Measurements from ENCODE around the gene CPVL. TPM values are rescaled to one million over a fixed set of nuclear protein-coding genes. Genes with fewer than 3 reads are reported as not detected.

The CPVL gene
- polyA plus RNA-seq, 2 of the 4 experiments (the other 2 are of a cell fraction) = 0.05 TPM; not detected in 1

DNA sequence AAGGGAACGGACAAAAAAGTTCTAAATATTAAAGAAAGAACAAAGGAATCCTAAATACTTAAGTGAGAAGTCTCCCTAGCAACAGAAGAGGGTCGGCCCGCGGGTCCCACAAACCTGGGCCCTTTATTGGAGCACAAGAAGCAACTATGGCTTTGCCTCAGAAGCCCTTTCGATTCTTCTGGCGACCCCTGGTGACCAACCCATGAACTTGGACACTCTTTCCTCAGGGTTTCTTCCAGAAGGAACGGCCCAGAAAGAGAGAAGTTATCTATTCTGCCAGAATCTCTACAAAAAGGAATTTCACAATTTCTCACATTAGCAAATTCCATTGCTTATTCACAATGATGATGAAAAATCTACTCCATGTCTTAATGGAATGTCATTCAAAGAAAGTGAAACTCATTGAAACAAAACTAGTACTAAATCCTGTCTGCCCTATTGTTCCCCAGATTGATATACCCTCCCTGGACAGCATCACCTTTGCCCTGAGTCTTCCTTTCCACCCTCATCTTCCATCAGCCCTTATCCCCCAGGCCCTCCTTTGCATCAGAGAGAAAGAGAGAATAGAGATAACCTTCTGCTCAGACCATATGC lies 43.7 kb downstream of the CPVL start:
- no peaks in the 10 kb centered on the region for H3K4me1 ChIP-seq
- CTCF ChIA-PET = interaction anchor here (1.2 to 22.6 kb wide), 6 partner anchors 11 to 306 kb away, joined by 3 to 393 read pairs (median 6); no protein-coding TSS in a partner anchor
- no peak overlapping the region for H3K4me3 ChIP-seq
- DNase-seq (ENCODE audit: low read depth in 1 of 2, low spot score in 1 of 2) (peak; percentile 13 to 49), FAIRE-seq (no peak), ATAC-seq (peak in 1 of 2 experiments; percentile 77; a peak in 3 of 6 replicates)
- no peak overlapping the region for H3K27ac ChIP-seq
- H3K9me3 ChIP-seq = no peaks in the 10 kb centered on the region
- POLR2A ChIA-PET = no interaction called here
- H3K4me2 ChIP-seq = no peak overlapping the region
- TF ChIP-seq CBX8 (IDR thresholded peaks at IDR 0.05) (no peak), ZFP36 (IDR thresholded peaks at IDR 0.05; ENCODE audit: borderline replicate concordance, partially characterized antibody) (no peak), FOSB (CRISPR knock-in tag; IDR thresholded peaks at IDR 0.05) (no peak), POLR2A (IDR thresholded peaks at IDR 0.05; ENCODE audit: low read length) (no peak), RAD21 (conservative IDR thresholded peaks at IDR 0.05 in 1 of 2, IDR thresholded peaks at IDR 0.05 in 1 of 2) (peak; percentile 41; a peak in 4 of 5 replicates), MAZ (IDR thresholded peaks at IDR 0.05; ENCODE audit: borderline replicate concordance, low read depth, low read length) (no peak), SMC3 (IDR thresholded peaks at IDR 0.05) (peak; percentile 75)
- TF ChIP-seq, protein P1, sequence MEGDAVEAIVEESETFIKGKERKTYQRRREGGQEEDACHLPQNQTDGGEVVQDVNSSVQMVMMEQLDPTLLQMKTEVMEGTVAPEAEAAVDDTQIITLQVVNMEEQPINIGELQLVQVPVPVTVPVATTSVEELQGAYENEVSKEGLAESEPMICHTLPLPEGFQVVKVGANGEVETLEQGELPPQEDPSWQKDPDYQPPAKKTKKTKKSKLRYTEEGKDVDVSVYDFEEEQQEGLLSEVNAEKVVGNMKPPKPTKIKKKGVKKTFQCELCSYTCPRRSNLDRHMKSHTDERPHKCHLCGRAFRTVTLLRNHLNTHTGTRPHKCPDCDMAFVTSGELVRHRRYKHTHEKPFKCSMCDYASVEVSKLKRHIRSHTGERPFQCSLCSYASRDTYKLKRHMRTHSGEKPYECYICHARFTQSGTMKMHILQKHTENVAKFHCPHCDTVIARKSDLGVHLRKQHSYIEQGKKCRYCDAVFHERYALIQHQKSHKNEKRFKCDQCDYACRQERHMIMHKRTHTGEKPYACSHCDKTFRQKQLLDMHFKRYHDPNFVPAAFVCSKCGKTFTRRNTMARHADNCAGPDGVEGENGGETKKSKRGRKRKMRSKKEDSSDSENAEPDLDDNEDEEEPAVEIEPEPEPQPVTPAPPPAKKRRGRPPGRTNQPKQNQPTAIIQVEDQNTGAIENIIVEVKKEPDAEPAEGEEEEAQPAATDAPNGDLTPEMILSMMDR (IDR thresholded peaks at IDR 0.05) = peak; percentile 55
- 5% methylated on average over 7 of the region's 7 CpGs for WGBS (ENCODE audit: missing lambda C conversion rate)

DNA sequence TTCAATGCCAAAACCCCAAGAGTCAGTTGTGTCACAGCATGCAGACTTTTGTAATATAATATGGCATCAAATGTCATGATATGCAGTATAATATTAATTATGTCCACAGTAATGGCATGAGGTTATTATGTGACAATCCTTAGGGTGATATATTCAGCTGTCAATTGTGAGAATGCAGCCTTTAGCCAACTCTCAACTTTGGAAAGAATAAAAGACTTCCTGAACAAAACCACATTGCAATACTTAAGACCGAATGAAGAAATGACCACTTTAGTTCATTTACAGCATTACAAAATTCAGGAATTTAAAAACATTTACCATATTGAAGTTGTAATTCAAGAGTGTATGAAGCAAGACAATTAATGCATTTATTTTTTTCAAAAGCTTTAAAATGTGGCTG lies 45.4 kb downstream of the CPVL start:
- no peaks in the 10 kb centered on the region for H3K4me1 ChIP-seq
- H3K9me3 ChIP-seq = no peaks in the 10 kb centered on the region
- no peak overlapping the region for H3K4me3 ChIP-seq
- H3K4me2 ChIP-seq = no peak overlapping the region
- 66% methylated on average over 1 of the region's 1 CpG for WGBS (ENCODE audit: missing lambda C conversion rate)
- DNase-seq (ENCODE audit: low read depth in 1 of 2, low spot score in 1 of 2) (no peak), FAIRE-seq (no peak), ATAC-seq (no peak)
- no peak for TF ChIP-seq ESRRA (IDR thresholded peaks at IDR 0.05; ENCODE audit: borderline replicate concordance, low read length)
- no peak for TF ChIP-seq MAFK (IDR thresholded peaks at IDR 0.05; ENCODE audit: partially characterized antibody)
- TF ChIP-seq, protein P1 (IDR thresholded peaks at IDR 0.05) = no peak
- POLR2A ChIA-PET = interaction anchor here (0.5 kb wide), 1 partner anchor 58 kb away, joined by 3 read pairs; no protein-coding TSS in a partner anchor
- H3K27ac ChIP-seq = no peak overlapping the region
- CTCF ChIA-PET = interaction anchor here (0.6 to 22.6 kb wide), 3 partner anchors 16 to 177 kb away, joined by 4 to 393 read pairs (median 9); no protein-coding TSS in a partner anchor

DNA sequence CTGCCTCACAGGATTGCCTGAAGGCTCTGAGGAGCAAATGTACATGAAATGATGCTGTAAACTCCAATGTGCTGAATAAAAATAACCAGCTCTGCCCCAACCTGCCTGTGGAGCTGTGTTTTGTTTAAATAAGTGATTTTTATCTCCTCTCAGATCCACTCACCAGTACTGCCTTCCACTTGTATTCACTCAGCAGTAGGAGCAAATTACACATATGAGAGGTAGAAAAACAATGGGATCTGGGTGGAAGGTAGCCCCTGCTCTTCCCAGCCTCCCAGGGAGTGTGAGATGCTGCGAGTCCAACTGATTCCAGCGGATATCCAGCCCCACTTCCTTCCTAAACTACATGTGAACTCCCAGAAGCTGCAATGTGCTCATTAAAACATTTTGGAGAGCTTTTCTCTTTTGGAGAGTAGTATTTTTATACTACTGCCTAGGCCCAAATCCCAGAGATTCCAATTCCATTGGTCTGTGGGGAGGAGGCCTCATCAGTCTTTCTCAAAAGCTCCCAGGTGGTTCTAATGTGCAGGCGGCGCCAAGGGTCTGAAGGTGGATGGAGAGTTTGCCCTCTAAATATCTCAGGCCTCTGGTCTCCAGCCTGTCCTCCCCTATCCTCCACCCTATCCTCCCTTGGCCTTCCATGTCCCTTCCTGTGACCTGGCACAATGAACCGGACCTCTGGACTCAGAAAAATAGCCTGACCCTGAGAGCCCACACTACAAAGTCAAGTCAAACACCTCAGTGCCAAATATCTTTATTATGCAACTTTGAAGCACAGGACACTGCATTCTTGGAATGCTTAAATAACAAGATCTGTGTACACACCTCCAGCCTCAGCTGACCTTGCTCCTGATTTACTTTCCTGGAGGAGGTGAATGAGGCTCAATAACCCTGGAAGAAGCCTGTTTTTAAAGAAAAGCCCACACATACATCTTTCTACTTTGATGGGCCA lies 46.2 kb downstream of the CPVL start:
- POLR2A ChIA-PET = interaction anchor here (0.5 kb wide), 1 partner anchor 57 kb away, joined by 3 read pairs; no protein-coding TSS in a partner anchor
- no peak overlapping the region for H3K4me3 ChIP-seq
- no peak overlapping the region for H3K27ac ChIP-seq
- H3K9me3 ChIP-seq = no peaks in the 10 kb centered on the region
- no peaks in the 10 kb centered on the region for H3K4me1 ChIP-seq
- FAIRE-seq = no peak
- ATAC-seq = no peak
- no peak overlapping the region for H3K4me2 ChIP-seq
- WGBS (ENCODE audit: missing lambda C conversion rate) = 72% methylated on average over 5 of the region's 5 CpGs
- TF ChIP-seq HOXA7 (CRISPR knock-in tag; IDR thresholded peaks at IDR 0.05) = no peak
- TF ChIP-seq KDM1A (IDR thresholded peaks at IDR 0.05; ENCODE audit: low read depth) = no peak
- no peak for TF ChIP-seq GATA3 (IDR thresholded peaks at IDR 0.05; ENCODE audit: borderline replicate concordance)
- no peak for TF ChIP-seq CBX2 (IDR thresholded peaks at IDR 0.05; ENCODE audit: borderline replicate concordance, low read depth)
- TF ChIP-seq SREBF2 (IDR thresholded peaks at IDR 0.05) = no peak
- TF ChIP-seq RNF2 (IDR thresholded peaks at IDR 0.05; ENCODE audit: borderline replicate concordance, low read depth) = no peak
- TF ChIP-seq CHD2 (IDR thresholded peaks at IDR 0.05; ENCODE audit: low read length, partially characterized antibody) = no peak
- CTCF ChIA-PET = interaction anchor here (0.9 to 22.6 kb wide), 6 partner anchors 10 to 309 kb away, joined by 3 to 393 read pairs (median 3); no protein-coding TSS in a partner anchor
- no peak for DNase-seq (ENCODE audit: low read depth in 1 of 2, low spot score in 1 of 2)

Data from A549 (cell line).